Activated naive CD4-positive, alpha-beta T cell treated with Interleukin-2 at 50 U/mL for 16 hours (primary cell): ENCODE data around the gene FGF6.
"Not testable (repeated sequence)": the region's sequence is repeated elsewhere in the genome, so short reads cannot be mapped to it uniquely, and the experiment has no call there.

ENCODE experiments used
- DNase-seq: peaks from one replicate; pipeline ENCODE4 v3.0.0-alpha.2; 2020

Gene FGF6

GRCh38 chr12:4417455-4417854 lies 28.2 kb downstream of the FGF6 start:
- DNase-seq: no peak

- no peak for DNase-seq
Observed at GRCh38 chr12:4416276-4416675, 29.3 kb downstream of the FGF6 start.

- DNase-seq: no peak
Observed at GRCh38 chr12:4412465-4412864, 33.1 kb downstream of the FGF6 start.

- no peak for DNase-seq
Observed at GRCh38 chr12:4412056-4412455, 33.6 kb downstream of the FGF6 start.

- no peak for DNase-seq
Observed at GRCh38 chr12:4407136-4407535, 38.5 kb downstream of the FGF6 start.

- DNase-seq: not testable (repeated sequence)
Observed at GRCh38 chr12:4404877-4405637, 40.6 kb downstream of the FGF6 start.

GRCh38 chr12:4402996-4403395 lies 42.6 kb downstream of the FGF6 start:
- DNase-seq: no peak

- no peak for DNase-seq
Observed at GRCh38 chr12:4401117-4401516, 44.5 kb downstream of the FGF6 start.

- DNase-seq: no peak
Observed at GRCh38 chr12:4395818-4396217, 49.8 kb downstream of the FGF6 start.

GRCh38 chr12:4393211-4393610 lies 52.4 kb downstream of the FGF6 start:
- no peak for DNase-seq

- DNase-seq: no peak
Observed at GRCh38 chr12:4392223-4392742, 53.3 kb downstream of the FGF6 start.

- DNase-seq: no peak
Observed at GRCh38 chr12:4388662-4389061, 57.0 kb downstream of the FGF6 start.

GRCh38 chr12:4388032-4388431 lies 57.6 kb downstream of the FGF6 start:
- DNase-seq: no peak

- no peak for DNase-seq
Observed at GRCh38 chr12:4387607-4388006, 58.0 kb downstream of the FGF6 start.

- DNase-seq: no peak
Observed at GRCh38 chr12:4386801-4387200, 58.8 kb downstream of the FGF6 start.
